EL (cell line): ENCODE measurements around the gene OAF.

Experiments
- DNase-seq: peaks from one replicate; pipeline ENCODE4 v3.0.0-alpha.2; 2016

The OAF gene

DNA sequence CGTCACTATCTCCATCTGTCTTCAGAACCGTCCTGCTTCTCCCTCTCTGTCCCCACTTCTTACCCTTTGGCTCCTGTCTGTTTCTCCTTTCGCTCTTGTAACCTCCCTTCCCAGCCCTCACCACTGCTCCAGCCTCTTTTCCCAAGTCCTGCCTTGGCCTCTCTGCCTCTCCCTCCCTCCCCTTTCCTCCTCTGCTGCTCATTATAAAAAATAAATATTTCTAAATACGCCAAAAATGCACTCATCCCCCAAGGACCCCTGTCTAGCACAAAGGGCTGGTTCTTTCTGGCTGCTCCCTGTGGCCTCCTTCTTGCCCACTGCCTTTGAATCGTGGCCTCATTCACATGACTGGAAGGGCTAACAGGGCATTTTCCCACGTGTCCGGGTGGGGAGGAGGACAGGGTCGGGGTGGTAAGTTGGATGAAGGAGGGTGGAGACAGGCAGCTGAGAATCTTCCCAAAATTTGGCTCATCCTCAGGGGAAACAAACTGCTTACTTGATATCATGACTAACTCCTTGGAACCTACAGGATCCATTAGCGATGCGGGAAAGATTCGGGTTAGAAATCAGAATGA is 26.4 kb upstream of the OAF start:
- DNase-seq: no peak

DNA sequence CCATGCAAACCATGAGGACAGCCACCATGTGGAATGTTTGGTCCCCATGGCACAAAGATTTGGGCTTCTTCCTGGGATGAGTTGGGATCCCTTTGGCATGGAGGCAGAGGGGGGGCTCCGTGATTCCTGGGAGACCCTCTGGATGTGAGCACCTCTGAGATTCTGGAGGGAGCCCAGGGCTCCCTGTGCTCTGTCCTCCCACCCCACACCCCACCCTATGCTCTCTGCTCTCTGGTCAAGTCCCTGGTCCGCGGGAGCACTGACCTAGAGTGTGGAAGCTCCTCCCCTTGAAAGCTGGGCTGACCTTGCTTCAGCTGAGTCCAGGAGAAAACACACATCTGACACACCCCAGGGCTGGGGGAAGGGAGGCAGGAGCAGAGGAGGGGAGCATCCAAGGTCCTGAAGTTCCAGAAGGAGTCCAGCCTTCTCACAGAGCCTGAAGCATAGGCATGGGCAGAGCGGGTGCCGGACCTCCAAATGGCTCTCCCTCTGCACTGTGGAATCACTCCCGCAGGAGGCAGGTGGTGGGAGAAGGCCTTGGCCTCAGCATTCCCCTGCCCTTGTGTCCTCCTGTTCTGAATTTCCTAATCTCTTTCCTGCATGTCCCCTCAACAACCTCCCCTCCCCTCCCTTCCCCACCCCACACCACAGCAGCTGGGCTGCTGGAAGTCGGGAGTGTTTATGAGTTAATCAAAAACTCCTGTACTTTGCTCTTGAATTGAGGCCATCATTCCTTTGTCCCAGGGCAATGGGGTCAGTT is 25.7 kb upstream of the OAF start:
- no peak for DNase-seq

DNA sequence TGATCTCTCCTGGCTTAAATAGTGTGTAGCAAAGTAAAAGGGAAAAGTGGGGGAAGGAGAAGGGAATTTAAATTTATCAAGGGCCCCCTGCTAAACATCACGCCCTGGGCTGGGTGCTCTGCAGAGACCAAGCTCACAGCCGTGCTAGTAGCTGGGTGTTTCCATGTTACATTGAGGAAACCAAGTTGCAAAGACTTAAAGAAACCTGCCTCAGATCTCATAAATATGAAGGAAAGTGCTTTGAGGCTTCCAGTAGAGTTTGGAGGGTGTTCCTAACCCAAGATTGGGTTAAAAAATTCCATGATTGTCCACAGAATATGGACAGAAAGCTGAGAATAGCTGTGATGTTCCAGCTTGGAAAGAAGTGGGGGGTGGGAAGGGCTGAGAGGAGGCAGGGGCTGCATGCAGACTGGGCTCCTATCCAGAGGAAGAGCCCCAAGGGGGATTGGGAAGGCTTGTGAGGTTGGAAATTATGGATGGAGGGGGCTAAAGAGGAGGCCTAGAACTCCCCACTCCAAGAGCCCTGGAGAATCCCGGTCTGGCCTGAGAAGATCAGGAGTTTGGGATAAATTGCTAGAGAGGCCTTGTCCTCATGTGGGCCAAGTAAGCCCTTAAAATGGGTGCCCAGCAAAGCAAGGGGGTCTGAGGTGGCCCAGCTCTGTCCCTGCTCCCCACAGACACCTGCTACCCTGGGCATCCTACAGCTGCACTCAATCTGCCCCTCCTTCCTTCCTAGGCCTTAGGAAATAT is 25.0 kb upstream of the OAF start:
- no peak for DNase-seq

DNA sequence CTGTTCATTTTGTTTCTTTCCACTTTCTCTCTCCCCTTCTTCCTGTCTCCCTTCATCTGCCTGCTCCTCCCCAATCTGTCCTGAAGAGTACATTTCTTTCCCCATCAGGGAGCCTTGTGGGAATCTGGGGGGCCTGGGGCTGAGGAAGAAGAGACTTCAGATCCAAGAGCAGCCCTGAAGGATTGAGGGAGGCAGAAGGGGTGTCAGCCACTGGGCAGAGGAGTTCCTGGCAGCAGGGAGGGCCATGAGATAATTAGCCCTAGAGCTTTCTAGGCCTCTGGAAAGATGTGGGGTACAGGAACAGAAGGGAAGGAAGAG is 24.4 kb upstream of the OAF start:
- DNase-seq: no peak

DNA sequence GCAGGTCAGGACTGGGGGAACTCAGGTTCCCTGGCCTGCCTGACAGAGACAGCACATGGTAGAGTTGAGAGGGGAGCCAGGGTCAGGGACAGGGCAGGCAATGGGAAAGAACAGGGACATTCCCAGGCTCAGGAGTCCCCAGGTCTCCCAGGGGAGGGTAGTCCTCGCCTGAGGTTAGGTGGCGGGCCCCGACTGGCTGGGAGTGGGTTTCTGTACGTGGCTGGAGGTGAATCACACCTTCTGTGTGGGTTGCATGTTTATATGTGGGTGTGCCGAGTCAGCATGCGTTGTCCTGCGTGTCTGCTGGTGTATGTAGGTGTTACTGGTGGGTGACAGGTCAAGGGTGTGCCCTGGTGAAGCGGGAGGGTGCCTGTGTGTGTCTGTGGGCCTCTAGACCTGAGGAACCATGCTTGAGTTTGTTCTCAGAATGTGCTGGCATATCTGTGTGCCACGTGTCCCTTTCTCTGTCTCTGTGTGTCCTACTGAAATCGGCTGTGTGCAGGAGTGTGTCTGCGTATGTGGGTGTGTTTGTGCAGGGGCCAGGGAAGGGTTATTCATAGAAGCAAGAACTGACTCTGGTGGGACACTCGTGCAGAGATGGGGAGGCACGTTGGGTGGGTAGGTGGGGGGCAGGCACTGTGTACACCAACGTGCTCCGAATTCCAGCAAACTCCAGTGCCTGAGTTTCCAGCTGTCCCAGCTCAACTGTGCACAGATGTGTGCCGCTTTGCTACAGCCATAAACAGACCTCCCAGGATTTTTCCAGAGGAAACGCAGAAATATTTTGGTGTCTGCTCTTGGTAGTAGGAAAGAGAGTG is 23.8 kb upstream of the OAF start:
- no peak for DNase-seq

DNA sequence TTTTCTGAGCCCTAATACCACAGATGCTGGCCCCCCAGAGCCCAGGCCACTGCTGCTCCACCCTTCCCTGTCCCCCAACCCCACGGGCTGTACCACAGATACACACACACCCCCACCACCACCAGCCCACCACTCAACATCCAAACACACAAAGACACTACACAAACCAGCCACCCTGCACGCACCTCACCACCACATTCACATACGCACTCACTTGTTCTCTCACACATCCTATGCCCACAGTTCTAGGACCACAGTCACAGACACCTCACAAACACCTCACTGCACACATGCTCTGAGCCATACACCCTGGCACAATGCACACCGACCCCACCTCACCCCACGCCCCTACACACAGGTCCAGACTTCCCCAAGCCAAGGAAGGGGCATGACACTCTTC is 22.5 kb upstream of the OAF start:
- no peak for DNase-seq

DNA sequence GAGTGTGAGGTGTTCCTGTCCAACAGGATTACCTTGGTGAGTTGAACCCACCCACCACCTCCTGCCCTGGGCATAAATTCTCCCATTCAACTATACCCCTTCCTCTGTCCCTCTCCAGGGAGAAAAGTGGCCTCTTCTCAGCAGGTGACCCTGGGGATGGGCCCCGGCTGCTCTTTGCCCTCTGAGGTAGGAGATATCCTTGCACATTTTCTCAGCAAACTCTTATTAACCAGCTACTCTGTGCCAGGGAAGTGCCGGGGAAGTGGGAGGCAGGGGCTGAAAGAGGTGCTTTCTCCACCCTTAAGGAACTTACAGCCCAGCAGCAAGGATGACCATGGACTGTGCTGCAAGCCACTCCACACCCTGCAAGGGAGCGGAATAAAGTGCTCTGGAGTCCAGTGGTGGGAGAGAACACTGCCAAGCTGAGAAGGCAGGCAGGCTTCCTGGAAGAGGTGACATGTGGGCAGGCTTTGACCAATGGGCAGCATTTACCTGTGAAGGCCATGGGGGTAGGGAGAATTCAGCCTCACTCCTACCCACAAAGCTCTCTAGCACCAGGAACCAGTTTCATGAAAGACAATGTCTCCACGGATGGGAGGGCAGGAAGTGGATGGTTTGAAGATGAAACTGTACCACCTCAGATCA is 21.9 kb upstream of the OAF start:
- DNase-seq: no peak

DNA sequence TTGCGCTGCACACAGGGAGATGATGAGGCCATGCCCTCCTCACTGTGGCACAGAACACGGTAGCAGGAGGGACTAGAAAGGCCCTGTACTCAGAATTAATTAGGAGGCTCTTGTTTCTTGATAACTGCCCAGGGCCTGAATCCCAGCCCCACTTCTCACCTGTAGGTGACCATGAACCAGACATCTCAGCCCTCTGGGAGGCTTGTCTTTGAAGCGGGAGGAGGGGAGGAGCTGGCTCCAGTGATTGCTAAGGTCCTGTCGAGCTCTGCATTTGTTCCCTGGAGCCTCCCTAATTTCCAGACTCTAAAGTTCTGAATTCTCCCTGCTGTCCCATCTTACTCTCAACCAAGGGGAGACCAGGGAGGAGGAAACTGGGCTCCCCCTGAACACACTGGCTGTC is 19.8 kb upstream of the OAF start:
- no peak for DNase-seq

DNA sequence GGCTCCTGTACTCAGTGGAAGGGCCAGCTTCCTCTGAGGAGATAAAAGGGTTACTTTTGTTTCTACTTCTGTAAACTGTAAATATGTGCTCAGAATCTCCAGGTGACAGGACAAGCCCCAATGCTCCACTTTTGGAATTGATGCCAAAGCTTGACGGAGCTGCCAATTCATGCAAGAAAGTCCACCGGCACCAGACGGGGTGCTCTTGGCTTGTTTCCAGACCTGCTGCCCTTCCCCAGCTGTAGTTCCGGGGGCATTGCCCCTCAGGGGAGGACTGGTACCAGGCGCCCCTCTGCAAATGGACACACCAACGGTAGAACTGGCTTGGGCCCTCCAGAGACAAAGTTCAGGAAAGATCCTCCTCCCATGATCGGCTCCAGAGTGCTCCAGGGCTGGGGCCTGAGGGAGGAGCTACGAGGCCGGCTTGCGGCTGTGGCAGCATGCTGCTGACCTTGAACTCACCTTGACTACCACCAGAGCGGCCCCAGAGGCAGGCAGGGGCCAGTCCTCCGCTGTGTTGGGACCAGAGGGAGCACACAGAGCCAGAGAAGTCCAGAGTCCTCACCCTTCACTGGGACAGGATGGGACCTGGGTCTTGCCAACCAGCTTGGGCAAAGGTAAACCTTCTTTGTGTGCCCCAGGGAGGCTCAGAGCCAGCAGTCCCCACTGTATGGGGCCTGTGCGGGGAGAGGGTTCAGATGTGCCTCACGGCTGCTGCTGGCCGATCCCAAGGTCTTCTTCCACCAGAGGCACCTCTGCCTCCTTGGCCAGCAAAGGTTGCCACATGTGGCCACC is 17.8 kb upstream of the OAF start:
- no peak for DNase-seq

DNA sequence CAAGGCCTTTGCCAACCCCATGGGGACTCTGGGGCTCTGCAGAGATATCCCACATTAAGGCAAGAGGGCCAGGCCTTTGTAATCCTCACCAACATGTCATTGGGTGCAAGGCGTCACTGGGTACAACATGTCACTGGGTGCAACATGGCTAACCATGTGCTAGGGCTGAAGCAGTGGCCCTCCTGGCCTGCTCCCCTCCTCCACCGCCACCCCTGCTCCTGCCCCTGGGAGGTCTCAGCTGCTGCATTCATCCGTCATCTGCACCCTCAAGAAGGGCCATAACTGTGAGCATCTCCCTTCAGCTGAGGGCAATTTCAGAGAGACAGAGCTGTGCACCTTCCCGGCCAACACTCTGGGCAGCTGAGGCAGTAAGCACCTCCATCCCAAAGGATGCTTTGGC is 16.7 kb upstream of the OAF start:
- no peak for DNase-seq

DNA sequence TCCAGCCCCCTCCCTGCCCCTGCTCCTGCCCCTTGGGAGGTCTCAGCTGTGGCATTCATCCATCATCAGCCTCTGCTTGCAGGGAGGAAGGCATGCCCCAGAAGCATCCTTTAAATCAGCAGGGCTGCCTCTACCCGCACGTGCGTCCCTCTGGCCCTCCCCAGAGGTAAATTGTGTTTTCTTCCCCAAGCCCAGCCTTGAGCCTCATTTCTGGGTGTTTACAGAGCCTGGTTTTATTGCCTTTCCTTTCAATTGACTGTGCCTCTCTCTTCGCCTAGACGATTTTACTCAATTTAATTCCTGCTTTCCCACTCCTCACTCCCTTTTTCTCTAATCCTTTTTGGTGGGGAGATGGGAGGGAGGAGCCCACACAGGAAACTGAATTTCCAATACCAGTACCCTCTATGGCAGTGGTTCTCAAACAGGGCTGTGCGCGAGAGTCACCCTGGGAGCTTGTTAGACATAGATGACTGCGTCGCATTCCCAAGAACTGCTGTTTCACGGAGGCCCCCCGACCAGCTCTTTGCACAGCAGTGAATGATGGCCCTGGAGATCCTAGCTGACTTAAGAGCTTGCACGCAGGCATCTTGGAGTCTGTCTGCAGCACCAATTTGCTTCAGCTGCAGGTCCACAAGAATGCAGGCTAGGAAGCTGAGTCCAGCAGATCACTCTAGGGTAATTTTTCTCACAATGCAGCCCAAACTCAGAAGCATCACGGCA is 15.1 kb upstream of the OAF start:
- DNase-seq: no peak

DNA sequence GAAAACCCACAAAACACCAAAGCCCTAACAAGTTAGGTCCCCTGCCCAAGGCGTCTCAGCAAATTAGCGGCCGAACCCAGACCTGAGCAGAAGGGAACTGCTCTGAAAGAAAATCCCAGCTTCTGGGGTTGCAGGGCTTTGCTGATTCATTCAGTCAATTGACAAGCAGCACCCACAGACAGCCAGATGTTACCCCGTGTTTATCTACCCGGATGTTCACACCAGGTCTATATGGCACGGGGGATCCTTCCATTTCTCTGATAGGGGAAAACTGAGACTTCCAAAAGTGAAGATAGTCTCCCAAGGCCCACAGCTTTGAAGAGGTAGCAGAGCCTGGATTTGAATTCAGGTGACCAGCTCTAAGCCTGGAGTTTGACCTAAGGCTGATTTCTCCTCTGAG is 14.0 kb upstream of the OAF start:
- no peak for DNase-seq

DNA sequence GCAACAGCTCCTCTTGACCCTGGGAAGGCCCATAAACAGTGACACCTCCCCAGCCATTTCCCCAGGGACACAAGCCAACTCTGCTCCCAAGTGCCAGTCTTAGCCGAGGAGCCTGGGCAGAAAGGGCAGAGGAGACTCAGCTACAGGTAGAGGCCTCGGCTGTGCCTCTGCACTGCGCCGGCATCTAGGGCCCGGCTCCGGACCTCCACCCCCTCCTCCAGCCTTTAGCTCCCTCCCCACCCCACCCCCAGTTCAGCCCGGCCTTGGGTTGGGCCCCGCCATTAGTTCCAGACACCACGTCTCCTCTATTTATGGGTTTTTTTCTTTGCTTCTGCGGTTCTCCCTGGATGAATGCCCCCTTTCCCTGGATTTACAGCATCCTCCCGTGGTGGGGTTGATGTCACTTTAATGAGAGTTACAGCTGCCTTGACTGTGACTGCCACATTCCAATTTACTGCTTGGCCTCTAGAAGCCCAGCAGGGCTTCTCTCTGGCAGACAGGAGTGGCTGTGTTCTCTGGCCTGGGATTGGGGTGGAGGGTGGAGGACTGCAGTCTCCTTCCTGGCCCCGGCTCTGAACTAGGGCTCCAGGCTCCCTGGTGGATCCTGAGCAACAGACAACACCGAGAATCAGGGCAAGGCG is 13.5 kb upstream of the OAF start:
- no peak for DNase-seq

DNA sequence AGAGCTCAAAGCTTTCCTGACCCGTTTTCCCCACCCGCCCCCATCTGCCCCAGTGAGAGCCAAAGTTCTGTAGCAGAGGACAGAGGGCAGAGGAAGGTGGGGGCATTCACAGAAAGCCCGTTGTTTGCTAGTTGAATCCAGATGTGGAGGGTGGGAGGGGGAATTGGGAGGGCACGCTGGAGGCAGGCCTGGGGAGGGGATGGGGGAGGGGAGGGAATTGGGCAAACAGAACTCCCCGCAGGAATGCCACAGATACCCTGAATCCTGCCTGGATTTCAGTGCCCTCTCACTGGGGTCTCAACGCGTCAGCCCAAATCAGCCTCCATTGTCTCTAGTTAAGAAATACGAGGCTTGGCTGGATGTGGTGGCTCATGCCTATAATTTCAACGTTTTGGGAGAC is 12.9 kb upstream of the OAF start:
- no peak for DNase-seq

DNA sequence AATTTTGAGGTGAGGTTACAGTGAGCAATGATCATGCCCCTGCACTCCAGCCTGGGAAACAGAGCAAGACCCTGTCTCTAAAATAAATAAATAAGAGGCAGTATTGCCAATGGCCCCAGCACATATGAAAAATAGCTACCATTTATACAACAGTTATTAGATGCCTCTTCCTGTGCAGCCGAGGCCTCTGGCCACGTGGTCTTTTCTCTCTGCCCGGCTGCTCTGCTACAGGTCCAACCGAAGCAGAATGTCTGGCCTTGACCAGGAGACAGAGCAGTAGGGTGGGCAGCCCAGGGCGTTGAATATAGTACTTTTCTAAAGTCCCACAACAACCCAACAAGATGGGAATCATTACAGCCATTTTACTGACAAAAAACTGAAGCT is 12.4 kb upstream of the OAF start:
- DNase-seq: no peak

DNA sequence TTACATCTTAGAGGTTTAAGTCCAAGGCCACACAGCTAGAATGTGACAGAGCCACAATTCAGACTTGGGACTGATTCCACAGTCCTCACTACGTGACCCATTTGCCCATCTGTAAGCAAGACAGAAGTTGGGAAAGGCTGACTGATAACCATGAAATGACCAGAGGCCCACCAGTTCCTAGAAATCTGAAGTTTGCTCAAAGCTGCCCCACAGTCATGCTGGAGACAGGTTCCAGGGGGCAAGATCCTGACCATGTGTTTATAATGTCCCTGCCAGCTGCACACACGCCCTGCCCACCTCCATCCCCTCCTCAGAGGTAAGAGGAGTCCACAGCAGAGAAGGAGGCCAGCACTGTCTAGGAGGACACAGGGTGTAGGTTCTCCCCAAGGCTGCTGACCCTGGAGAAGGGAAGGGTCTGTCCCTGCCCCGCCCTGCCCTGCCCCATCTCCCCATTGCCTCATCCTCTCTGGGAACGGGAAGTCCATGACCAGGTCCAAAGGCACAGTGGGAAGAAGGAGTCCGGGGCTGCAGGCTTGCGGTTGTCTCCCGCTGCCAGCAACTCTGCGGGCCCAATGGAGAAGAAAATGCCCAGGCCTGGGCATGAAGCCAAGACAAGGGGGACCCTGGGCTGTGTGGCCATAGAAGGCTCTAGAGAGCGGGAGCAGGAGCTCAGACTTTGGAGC is 11.9 kb upstream of the OAF start:
- no peak for DNase-seq

DNA sequence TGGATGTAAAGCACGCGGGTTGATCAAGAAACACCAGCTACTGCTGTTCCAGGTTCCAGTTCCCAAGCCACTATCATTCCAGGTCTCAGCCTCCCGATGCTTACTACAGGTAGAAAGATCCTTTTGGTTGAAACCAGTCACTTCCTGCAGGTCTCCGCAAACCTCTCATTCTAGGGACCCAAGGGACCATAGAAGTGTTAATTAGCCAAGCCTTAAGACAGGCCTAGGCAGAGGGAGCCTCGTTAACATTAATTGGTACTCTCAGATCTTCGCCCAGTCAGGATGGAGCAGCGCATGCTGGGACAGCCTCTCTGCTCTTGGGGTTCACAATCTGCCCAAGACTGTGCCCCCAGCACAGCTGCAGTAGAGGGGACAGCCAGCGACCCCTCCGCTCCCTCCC is 11.2 kb upstream of the OAF start:
- DNase-seq: no peak

DNA sequence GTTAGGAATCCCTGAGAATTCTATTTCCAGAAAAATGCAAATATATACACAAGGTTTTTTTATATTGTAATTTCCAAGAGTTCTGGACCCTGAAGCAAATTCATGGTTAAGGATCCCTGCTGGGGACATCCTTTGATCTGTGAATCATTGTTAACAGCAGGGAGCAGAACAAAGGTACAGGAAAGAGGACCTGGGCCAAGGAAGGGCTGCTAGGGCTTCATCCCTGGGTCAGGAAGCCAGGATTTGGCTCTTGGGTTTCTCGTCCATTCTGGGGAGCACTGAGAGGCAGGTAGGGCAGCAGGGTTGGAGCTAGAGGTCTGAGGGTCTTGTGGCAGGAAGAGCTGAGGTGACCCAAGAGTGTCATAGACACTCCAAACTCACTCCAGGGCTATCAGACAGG is 10.2 kb upstream of the OAF start:
- no peak for DNase-seq

DNA sequence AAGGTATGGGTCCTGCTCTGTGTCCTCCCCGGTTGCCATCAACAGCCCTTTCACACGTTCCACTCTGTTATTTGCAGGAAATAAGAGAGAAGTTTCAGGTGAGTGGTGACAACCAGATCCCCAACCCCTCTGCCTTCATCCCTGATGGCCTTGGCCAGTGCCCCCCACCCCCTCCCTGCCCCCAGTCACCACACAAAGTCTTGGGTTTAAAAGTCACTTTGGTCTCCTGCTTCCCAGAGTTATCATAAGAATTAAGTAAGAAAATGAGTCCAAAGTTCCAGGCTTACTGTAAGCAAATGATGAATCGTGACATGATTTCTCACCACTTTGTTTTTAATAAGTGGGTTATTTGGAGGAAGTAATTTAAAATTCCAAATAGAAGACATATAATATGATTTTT is 9.2 kb upstream of the OAF start:
- no peak for DNase-seq

DNA sequence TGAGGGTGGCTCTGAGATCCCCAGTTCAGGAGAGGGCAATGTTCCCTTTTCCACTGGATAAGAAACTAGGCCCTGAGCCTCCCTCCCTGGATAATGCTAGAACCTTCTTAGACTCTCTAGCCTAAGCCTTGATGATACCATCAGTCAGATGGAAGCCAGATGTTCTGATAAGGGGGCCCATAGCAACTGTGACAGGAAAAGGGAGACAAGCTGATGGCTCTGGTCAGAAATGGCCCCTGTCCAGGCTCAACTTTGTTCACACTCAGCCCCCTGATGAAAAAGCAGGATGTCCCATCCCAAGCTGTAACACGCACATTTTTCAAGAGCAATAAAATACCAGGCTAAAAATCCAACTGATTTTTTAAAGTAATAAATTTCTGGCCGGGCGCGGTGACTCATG is 7.2 kb upstream of the OAF start:
- DNase-seq: peak; percentile 45
